DMS114 treated with DMSO at 0.1 percent for 48 hours (cell line): Measurements from ENCODE around the gene NTMT2.
"Not testable (repeated sequence)": the region's sequence is repeated elsewhere in the genome, so short reads cannot be mapped to it uniquely, and the experiment has no call there.

Experiments
- DNase-seq: peaks from one replicate; lab custom pipeline; 2025; ENCODE audit not compliant: unreplicated experiment; lab: John Stamatoyannopoulos, UW

Gene NTMT2

DNA sequence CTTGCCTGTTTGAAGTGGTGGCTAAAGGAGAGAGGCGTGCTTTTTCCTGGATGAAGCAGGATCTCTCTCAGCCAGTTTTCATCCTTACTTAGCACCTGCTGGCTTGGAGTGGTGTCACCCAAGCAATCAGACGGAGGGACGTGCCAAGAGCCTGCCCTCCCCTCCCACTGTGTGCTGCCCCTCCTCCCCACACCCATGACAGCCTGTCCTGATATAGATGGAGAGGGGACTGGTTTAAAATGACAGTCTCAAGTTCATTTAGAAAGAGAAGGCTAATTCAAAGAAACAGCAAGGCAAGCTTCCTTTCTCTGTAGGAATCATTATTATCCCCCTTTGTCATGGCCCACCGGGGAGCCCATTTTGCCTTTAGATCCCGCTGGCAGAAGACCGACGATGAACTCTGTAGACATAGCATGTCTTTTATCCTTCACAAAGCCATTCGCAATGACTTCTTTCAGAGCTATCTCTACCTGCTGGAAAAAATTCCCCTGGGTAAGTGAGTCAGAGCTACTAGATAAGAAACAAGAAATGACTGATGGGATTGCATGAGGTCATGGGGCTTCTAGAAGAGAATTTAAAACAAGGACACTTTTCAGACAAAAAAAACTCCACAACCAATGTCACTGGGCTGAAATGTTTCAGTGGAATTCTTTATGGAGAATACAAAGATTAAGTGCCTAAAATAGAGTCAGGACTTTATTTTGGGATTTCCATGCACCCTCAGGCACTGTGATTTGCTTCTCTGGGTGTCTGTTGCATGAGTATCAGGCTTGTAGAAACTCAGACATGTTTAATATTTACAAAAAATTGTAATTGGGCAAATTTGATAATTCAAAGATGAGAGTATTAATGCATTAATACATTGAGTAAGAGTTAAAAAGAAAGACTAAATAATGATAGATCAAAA, at the start of gene NTMT2:
TSS of gene NTMT2 (plus strand) at position 190 of the 907 bp plus-strand sequence. CDS start at position 339, 149 bp downstream.
- no peak for DNase-seq

DNA sequence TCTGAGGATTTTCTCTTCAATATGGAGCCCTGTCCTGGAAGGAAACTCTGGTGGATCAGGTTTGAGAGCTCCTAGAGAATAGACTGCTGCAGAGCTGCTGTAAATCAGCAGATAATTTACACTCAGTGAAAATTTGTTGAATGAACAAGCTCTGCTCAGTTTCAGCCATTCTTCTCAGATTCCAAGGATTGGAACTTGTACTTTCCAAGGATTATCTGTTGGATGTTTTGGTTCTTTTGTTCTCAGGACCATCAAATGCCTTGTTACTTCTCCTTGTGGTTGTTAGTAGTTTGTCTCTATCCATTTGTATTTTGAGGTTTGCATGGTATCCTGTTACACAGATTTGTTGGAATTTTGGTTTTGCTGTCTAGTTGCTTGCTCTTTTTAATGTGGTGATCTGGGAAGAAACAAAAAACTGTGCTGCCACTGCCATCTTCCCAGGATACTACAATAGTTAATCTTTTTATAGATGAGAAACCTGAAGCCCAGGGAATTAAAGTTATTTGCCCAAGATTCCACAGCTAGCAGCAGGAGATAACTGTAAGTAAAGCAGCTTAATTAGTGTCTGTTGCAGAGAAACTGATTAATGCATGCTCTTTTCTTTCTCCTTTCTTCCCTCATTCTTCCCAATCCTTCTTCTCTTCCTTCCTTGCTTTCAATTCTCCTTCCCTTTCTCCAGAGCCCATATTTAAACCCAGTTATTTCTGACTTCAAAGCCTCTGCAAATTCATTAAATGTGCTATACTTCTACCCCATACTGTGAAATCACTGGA, 49.6 kb upstream of the NTMT2 start:
- DNase-seq, result no peak

DNA sequence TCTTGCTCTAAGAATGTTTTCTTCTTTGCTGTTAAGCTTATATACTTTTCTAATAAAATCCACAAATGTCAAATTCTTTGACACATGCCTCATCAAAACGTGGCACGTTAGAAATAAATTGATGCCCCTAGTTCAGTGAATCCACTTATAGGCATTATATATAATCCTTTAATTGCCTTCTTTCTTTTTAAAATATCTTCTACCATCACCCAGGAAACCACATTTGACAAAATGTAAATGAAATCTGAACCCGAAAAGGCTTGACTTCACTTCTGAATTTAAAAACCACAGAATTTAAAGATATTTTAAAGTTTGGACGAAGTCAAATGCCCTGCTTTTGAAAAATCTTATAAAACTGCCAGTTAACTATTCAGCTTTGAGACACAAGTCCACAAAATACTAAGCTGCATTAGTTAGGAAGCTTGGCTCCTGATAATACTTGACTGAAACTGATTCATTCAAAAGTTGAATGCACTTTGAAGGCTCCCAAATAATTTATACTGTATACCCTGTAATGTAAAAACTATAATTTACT, 48.9 kb upstream of the NTMT2 start:
- DNase-seq, result no peak

DNA sequence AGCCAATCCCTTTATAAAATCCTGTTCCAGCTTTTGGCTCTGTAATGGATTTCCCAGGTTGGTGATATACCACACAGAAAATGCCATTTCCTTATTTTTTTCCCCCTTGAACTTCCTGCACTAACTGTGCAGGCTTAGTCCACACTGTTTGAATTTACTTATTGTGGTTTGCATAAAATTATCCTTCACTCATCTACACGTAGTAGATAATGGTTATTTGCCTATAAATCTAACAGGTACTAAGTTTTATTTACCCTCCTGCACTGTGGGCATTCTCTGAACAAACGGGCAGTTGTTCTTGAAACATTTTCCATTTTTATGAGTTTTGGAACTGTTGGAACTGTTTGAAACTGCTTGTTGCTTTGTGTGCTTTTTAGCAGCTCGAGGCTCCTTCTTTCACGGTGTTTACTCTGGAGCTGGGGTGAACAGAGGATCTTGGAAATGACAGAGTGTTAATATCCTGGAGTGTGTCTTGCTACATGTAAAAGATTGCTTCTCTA, 48.3 kb upstream of the NTMT2 start:
- no peak for DNase-seq

DNA sequence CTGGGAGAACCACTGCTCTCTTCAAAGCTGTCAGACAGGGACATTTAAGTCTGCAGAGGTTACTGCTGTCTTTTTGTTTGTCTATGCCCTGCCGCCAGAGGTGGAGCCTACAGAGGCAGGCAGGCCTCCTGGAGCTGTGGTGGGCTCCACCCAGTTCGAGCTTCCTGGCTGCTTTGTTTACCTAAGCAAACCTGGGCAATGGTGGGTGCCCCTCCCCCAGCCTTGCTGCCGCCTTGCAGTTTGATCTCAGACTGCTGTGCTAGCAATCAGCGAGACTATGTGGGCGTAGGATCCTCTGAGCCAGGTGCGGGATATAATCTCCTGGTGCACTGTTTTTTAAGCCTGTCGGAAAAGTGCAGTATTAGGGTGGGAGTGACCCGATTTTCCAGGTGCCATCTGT, 32.6 kb upstream of the NTMT2 start:
- not testable (repeated sequence) for DNase-seq

DNA sequence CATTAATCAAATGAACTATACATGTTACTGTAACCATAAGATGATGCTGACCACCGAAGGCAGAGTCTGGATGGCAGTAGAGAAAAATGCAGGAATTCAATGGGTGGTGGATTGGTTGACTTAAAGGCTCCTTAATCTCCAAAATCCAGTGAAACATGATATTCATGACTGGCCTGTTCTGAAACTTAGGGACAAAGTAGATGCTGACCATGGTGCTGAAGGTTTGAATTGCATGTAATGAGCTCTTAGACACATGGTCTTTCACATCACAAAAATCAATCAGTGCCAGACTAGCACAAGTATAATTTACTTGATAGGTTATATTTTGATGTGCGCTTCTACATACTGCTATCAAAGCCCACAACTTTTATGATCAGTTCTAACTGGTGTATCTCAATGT, 30.9 kb upstream of the NTMT2 start:
- no peak for DNase-seq

DNA sequence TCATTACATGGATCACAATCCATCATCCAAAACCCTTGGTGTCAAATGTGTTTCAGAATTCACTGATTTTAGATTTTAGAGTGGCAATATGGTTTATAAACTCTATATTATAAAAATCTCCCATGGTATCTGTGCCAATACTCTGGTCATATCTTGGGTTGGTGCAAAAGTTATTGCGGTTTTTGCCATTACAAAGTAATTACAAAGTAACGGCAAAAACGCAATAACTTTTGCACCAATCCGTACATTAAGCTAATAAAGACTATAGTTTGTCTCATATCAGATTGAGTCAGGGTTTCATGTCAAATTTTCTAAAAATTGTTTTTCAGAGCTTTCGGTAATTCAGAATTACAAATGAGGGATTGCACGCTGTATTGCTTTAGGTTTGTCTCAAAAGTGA, 23.4 kb upstream of the NTMT2 start:
- no peak for DNase-seq

DNA sequence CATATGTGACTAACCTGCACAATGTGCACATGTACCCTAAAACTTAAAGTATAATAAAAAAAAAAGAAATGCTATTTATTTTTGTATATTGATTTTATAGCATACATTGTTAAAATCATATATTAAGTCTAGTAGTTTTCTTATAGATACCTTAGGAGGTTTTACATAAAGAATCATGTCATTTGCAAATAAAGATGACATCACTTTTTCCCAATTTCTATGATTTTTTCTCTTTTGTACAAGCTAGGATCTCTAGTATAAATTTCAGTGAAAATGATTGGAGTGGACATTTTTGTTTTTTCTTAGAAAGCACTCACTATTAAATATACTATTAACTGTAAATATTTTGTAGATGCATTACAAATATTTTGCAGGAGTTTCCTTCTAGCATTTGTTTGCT, 20.5 kb upstream of the NTMT2 start:
- no peak for DNase-seq

DNA sequence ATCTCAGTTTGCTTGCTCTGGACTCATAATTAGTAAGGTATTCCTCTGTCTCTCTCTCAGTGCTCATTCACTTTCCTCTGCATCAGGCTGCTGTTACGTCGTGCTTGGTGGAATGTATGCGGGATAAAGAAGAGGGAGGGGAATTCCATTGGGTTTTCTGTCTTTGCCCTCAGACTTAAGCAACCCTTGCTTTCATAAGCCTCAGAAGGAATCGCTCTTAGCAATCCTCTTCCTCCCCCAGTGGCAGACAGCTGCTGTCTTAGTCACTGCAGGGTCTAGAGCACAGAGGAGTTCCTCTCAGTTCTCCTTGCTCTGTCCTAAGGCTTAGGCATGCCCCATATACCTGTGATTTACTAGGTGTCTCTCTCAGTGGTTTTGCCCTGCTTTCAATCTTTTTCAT, 19.1 kb upstream of the NTMT2 start:
- no peak for DNase-seq

DNA sequence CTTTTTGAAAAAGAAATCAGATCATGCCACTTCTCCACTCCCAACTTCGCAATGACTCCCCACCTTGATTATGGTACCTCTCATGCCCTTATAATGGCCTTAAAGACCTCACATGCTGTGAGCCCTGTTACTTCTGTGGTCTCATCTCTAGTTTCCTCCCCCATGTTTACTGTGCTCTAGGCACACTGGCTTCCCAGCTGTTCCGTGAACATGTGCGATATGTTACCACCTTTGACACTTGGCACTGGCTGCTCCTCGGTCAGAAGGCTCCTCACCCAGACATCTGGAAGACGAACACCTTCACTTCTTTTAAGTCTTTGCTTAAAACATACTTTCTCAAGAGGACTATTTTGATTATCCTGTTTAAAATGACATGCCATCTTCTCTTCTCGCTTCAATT, 14.3 kb upstream of the NTMT2 start:
- DNase-seq, result no peak

DNA sequence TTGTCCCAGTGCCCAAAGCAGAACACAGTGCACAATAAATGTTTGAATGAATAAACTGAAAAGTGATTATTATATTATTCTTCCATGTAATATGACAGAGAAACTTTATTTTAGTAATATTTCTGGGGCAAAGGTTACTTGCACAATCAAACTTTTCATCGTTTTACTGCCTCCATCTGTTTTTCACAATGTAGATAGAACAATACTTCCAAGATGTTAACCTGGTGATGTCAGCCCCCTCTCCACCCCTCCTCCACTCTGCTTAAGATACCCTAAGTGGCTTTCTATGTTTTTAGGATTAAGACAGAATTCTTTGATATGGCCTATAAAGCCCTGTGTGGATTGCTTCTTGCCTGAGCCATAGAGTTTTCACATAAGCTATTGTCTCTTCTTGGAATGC, 13.8 kb upstream of the NTMT2 start:
- DNase-seq, result no peak

DNA sequence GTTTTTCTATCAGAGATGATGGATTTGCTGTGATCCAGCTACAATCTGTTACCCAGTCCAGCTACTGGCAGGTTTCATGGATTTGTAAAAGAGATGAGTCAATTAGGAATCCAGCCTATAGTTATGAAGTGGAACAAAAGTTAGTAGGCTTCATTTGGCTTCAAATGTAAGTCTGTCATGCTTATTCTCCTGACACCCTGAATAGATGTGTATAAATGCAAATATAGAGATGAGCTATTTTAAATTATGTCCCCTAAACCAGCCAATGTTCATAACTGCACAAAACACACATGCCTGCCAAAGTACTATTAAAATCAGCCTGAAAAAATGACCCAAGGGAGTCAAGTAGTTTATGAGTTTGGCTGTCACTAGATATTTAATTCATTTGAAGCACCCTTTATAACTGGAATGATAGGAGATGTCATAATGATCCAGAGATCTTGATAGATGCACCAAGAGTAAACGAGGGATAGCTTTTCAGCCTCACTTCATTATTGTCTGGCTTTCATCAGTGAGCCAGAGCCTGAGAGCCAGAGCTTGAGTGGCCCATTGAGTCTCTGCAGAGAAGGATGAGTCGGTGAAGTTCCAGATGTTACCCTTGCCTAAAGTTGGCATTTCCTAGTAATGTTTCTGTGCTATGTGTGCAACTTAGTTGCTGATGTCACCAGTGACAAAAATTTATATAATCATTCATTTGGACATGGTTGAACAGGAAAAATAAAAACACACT, 11.8 kb upstream of the NTMT2 start:
- no peak for DNase-seq

DNA sequence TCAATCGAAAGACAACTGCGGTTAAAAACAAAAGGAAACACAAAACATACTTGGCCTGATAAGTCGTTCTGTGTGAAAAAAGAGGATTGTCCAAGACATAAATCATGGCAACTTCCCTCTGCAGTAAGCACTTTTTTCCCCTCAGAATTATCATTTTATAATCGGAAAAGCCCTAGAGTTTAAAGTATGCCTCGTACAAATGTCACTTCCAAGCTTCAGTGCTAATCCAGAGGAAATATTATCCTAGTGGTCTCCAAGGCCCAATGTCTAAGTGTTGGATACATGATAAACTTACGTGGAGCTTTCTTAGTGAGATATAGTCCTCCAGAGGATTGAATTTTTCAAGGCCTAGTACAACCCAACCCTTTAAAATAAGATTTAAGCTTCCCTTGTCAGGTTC, 11.2 kb upstream of the NTMT2 start:
- no peak for DNase-seq

DNA sequence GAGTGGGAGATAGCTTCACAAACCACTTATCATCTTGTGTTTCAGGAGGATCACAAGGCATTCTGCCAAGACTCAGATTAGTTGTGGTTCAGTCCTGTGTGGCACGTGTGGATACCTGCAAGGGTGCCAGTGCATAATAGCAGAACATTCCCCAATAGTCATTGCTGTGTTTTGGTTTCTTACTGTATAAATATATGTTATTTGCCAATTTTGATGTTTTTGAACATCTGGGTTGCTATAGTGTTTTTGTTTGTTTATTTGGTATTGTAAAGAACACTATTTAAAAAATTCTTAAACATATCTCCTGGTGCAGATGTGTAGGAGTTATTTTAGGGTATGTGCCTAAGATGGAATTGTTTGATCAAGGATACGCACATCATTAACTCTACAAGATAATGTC, 5.4 kb upstream of the NTMT2 start:
- no peak for DNase-seq

DNA sequence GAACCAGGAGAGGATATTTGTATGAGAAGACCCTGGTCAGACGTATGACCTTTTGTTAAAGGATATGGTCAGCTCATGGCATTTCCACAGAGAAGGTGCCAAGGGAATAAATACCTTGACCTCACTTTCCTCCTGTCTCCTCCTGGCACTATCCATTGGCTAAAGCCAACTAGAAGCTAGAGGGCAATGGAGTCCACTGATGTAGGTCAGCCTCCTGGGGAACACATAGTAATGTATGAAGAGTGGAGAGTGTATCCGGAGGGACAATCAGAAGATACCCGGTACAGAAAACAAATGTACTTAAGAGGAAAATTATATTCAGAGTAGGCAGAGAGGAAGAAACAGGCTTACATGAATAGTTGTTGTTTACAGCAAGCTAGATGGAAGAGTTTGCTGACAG, 698 bp upstream of the NTMT2 start:
- DNase-seq, result no peak

DNA sequence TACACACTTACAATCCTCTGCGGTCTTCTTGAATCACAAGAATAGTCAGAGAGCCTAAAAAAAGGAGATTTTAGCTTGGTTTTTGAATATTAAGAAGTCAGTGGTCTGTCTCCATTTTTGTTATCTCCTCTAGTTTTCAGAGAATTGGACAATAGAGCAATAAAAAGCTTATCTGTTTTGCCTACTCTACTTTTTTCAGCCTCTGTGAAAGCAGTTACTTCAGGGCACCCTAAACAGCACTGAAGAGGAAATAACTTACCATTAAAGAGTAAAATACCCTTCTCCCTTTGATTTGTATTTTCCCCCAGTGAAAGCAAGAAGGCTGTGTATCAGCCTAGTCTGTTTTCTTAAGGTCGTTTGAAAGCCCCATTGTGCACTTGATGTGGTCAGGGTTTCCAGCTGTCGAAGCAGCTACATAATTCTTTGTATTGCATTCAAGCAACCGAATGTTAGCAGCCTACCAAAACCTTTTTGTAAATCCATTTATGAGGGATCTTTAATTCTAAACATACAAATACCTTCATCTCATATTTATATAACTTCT, 1.0 kb downstream of the NTMT2 start:
- DNase-seq, result no peak

DNA sequence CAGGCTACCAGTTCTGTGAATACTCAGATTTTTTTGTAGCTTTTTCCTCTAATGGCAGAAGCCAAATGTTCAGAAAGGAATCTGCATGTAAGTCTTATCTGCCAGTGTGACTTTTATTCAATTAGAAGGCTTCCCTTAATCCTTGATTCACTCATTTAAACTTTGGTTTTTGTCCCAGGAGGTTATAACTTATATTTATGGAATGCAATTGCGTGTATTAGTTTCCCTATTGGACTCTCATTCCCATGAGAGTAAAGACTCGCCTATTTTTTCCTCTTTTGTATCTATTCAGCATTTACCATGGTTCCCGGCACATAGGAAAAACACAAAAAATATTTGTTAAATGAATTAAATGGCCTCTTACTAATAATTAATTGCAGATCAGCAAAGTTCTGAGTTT, 3.5 kb downstream of the NTMT2 start:
- no peak for DNase-seq

DNA sequence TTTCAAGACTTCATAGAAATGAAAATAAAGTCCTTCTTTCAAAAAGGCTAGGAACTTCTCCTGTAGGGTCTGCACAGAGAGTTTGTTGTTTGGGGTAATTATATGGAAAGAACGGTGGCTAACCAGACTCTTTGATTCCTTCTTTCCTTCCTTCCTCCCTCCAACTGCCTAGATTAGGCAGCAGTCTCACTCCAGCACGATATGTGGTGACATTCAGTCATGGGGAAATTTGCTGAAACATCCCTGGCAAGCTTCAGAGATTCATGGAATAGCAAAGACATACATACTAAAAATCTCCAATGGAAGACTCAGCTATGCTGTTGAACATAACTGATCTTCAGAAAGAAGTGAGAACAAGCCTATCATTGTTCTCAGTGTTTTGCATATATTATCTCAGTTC, 4.3 kb downstream of the NTMT2 start:
- DNase-seq, result no peak

DNA sequence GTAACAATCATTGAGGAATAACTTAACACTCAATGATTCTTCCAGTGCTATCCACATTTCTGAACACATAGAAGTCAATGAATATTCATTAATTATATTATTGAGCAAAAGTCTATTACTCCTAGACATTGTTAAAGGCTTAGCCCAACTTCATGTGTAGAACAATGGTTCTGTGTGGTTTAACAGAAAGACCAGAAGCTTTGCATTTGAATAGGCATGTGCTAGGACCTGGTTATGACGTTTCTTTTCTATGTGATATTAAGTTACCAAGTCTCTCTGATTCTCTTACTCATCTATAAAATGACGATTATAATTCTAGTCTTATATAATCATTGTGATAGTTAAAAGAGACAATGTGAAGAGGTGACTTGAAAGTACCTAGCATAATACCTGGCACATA, 5.2 kb downstream of the NTMT2 start:
- no peak for DNase-seq

DNA sequence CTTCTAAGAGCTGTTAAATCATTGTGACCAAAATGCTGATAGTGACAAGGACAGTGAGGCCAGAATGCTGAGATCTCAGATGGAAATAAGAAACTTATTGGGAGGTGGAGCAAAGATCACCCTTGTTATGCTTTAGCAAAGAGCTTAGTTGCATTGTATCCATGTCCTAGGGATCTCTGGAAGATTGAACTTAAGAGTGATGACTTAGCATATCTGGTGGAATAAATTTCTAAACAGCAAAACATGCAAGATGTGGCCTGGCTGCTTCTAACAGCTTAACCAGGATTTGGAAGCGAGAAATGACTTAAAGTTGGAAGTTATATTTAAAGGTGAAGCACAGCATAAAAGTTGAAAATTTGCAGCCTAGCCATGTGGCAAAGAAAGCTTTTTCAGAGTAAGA, 7.7 kb downstream of the NTMT2 start:
- no peak for DNase-seq

DNA sequence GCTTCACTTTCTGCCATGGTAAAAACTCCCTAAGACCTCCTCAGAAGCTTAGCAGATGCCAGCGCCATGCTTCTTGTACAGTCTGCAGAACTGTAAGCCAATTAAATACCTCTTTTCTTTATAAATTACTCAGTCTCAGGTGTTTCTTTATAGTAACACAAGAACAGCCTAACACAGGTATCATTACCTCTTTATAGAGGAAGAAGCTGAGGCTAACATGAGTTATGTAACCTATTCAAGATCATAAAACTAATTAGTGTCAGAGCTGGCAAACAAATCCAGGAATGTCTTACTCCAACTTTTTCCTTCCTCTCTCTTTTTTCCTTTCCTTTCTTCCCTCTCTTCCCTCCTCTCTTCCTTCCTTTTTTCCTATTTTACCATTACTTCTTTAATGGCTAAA, 9.3 kb downstream of the NTMT2 start:
- no peak for DNase-seq
